HCT116 (cell line): ENCODE results near the gene TBX3. TPM values are rescaled to one million over a fixed set of nuclear protein-coding genes. Genes with fewer than 3 reads are reported as not detected.

Experiments used
- ATAC-seq: fragments of 200-7000 bp; cut with Tn5 transposase; 2 replicates; pipeline ENCODE4 v1.9.1; 2020; ENCODE audit warnings: mild to moderate bottlenecking, moderate library complexity
- BruUV-seq: library from RNA; stranded (reverse); fragments of 400-500 nt; replicated peaks from 2 replicates; lab custom pipeline; 2021; lab: Mats Ljungman, UMichigan
- CTCF ChIA-PET: fragments of 300-600 bp; sonication (Branson Sonifier 250); formaldehyde crosslinking; loops from one replicate; lab custom pipeline; 2021; ENCODE audit warnings: antibody characterized with exemption; lab: Charles Lee
- POLR2A ChIA-PET: fragments of 300-600, 350-600 bp; sonication (Branson Sonifier 250); formaldehyde crosslinking; loops from one replicate; lab custom pipeline; 2021; ENCODE audit warnings: antibody characterized with exemption; lab: Charles Lee
- RAD21 ChIA-PET, 2 experiments: fragments of 300-600 bp; sonication (Branson Sonifier 250); formaldehyde crosslinking; loops; one replicate each; lab custom pipeline; 2023; ENCODE audit warnings: low total read pairs in 2 of 2; ENCODE audit not compliant: uncharacterized antibody in 2 of 2, unreplicated experiment in 2 of 2, low non-redundant PET in 1 of 2; lab: Charles Lee
- DNase-seq: peaks from one replicate; pipeline ENCODE4 v3.0.0-alpha.2; 2010; ENCODE audit warnings: low read depth, low spot score
- H2AFZ ChIP-seq: fragments of 200-600 bp; shearing (Covaris generic), sonication (generic); 2 replicates; pipeline ENCODE4 v1.6.1; 2017; ENCODE audit warnings: low read depth, mixed run types, mixed read lengths, antibody characterized with exemption, low read length; ENCODE audit not compliant: poor library complexity, severe bottlenecking
- H3K27ac ChIP-seq: 2 replicates; pipeline ENCODE4 v1.5.1; 2012; ENCODE audit warnings: low read depth, low read length
- H3K27me3 ChIP-seq: fragments of 200-600 bp; sonication (generic); 2 replicates; pipeline ENCODE4 v1.6.1; 2016; ENCODE audit warnings: mixed run types, low read length, mixed read lengths; ENCODE audit not compliant: insufficient read depth
- H3K36me3 ChIP-seq, 2 experiments: fragments of 200-500 bp in 1 of 2; fragments of 200-600 bp in 1 of 2; sonication (Bioruptor generic) in 1 of 2; sonication (generic) in 1 of 2; 2 replicates each; pipeline versions ENCODE4 v1.5.1 to v1.6.1; 2014 to 2016; ENCODE audit warnings: low read length in 2 of 2, inconsistent platforms in 1 of 2, mixed read lengths in 1 of 2, mixed run types in 1 of 2; ENCODE audit not compliant: insufficient read depth in 2 of 2, control insufficient read depth in 1 of 2
- H3K4me1 ChIP-seq, 2 experiments: fragments of 200-600 bp in 1 of 2; sonication (generic) in 1 of 2; 2 replicates each; pipeline versions ENCODE4 v1.5.1 to v1.6.1; 2012 to 2017; ENCODE audit warnings: low read length in 2 of 2, inconsistent platforms in 1 of 2, mild to moderate bottlenecking in 1 of 2, mixed read lengths in 1 of 2, mixed run types in 1 of 2, moderate library complexity in 1 of 2; ENCODE audit not compliant: insufficient read depth in 2 of 2, control insufficient read depth in 1 of 2
- H3K4me2 ChIP-seq: fragments of 200-600 bp; sonication (generic); 2 replicates; pipeline ENCODE4 v1.6.1; 2017; ENCODE audit warnings: mixed run types, low read length, mixed read lengths
- H3K4me3 ChIP-seq, 2 experiments: fragments of 200-600 bp in 1 of 2; sonication (generic) in 1 of 2; replicated peaks in 1 of 2; 2 replicates each; pipeline ENCODE4 v1.5.1; 2011 to 2016; ENCODE audit warnings: low read length in 2 of 2, control low read depth in 1 of 2, low read depth in 1 of 2, mild to moderate bottlenecking in 1 of 2, mixed read lengths in 1 of 2, mixed run types in 1 of 2
- H3K79me2 ChIP-seq: fragments of 200-600 bp; sonication (generic); 2 replicates; pipeline ENCODE4 v1.6.1; 2017; ENCODE audit warnings: mild to moderate bottlenecking, mixed run types, low read length, moderate library complexity, mixed read lengths; ENCODE audit not compliant: insufficient read depth
- H3K9ac ChIP-seq: fragments of 200-600 bp; sonication (generic); 2 replicates; pipeline ENCODE4 v1.6.1; 2016; ENCODE audit warnings: low read length, mixed read lengths
- H3K9me2 ChIP-seq: fragments of 200-600 bp; sonication (generic), shearing (Covaris generic); 2 replicates; pipeline ENCODE4 v1.6.1; 2017; ENCODE audit warnings: mixed run types, mild to moderate bottlenecking, moderate library complexity; ENCODE audit not compliant: insufficient read depth
- H3K9me3 ChIP-seq, 2 experiments: fragments of 200-500 bp in 1 of 2; fragments of 200-600 bp in 1 of 2; sonication (Bioruptor generic) in 1 of 2; sonication (generic) in 1 of 2; 2 replicates each; pipeline ENCODE4 v1.6.1; 2014 to 2017; ENCODE audit warnings: low read length in 2 of 2, mixed read lengths in 2 of 2, inconsistent platforms in 1 of 2, low read depth in 1 of 2, mild to moderate bottlenecking in 1 of 2, mixed run types in 1 of 2, moderate library complexity in 1 of 2; ENCODE audit not compliant: control insufficient read depth in 1 of 2, insufficient read depth in 1 of 2
- H4K20me1 ChIP-seq: fragments of 200-600 bp; sonication (generic), shearing (Covaris generic); 2 replicates; pipeline ENCODE4 v1.6.1; 2017; ENCODE audit warnings: mixed run types, mild to moderate bottlenecking, moderate library complexity; ENCODE audit not compliant: insufficient read depth
- CBX3 ChIP-seq: IDR thresholded peaks from 2 replicates; pipeline ENCODE4 v1.6.1; 2012; ENCODE audit warnings: low read depth
- CEBPB ChIP-seq: IDR thresholded peaks from 2 replicates; pipeline ENCODE4 v1.6.1; 2012; ENCODE audit warnings: low read depth
- EGR1 ChIP-seq: IDR thresholded peaks from 2 replicates; pipeline ENCODE4 v1.6.1; 2012; ENCODE audit warnings: low read depth
- EZH2phosphoT487 ChIP-seq: fragments of 200-600 bp; IDR thresholded peaks from 2 replicates; pipeline ENCODE4 v1.6.1; 2018; ENCODE audit warnings: antibody characterized with exemption, borderline replicate concordance
- POLR2A ChIP-seq: IDR thresholded peaks from 2 replicates; pipeline ENCODE4 v1.7.0; 2011; ENCODE audit warnings: borderline replicate concordance; ENCODE audit not compliant: insufficient read depth, insufficient read length; ENCODE audit errors: extremely low read depth
- REST ChIP-seq: IDR thresholded peaks from 2 replicates; pipeline ENCODE4 v1.6.1; 2012; ENCODE audit warnings: low read depth
- SP1 ChIP-seq: IDR thresholded peaks from 2 replicates; pipeline ENCODE4 v1.6.1; 2012; ENCODE audit warnings: low read depth
- TCF7L2 ChIP-seq: IDR thresholded peaks from 2 replicates; pipeline ENCODE4 v1.7.0; 2011; ENCODE audit warnings: borderline replicate concordance, inconsistent platforms; ENCODE audit not compliant: insufficient read depth, insufficient read length; ENCODE audit errors: extremely low read depth
- ZNF274 ChIP-seq: fragments of 200-500 bp; sonication (Bioruptor generic); IDR thresholded peaks from 2 replicates; pipeline ENCODE4 v1.6.1; 2014; ENCODE audit warnings: mild to moderate bottlenecking, low read depth, low read length, inconsistent platforms
- intact Hi-C: fragments of 100-400 bp; cut with micrococcal nuclease; formaldehyde crosslinking; loops from 2 replicates; pipeline ENCODE4 v1.10.0; 2022
- total RNA-seq: library from RNA; stranded (reverse); gene quantifications from one replicate; pipeline ENCODE4 v1.2.1, GENCODE V29; 2021; ENCODE audit not compliant: unreplicated experiment

Gene TBX3
- total RNA-seq, 1 experiment from 2014 or later: 12.8 TPM

GRCh38 chr12:114696443-114697242 lies 12.7 kb upstream of the TBX3 start:
- H3K27ac ChIP-seq: no peak overlapping the region
- BruUV-seq: no TSS peak
- intact Hi-C loops: no loop called here
- TF ChIP-seq POLR2A: no peak
- TF ChIP-seq CEBPB: no peak
- TF ChIP-seq SP1: no peak
- no peak for TF ChIP-seq EGR1
- TF ChIP-seq EZH2phosphoT487: no peak
- no peak for TF ChIP-seq CBX3
- no peak for TF ChIP-seq ZNF274
- no peak for TF ChIP-seq TCF7L2
- TF ChIP-seq REST: no peak
- H3K9me3 ChIP-seq: no peaks in the 10 kb centered on the region
- H2AFZ ChIP-seq: no peak overlapping the region
- no peaks in the 10 kb centered on the region for H3K9me2 ChIP-seq
- no peaks in the 10 kb centered on the region for H3K79me2 ChIP-seq
- no peaks in the 10 kb centered on the region for H3K4me1 ChIP-seq
- ATAC-seq: no peak
- CTCF ChIA-PET: no interaction called here
- H3K27me3 ChIP-seq: peaks cover 20% of the 10 kb centered on the region; the same call in 1 of the 2 replicates
- H3K4me3 ChIP-seq: no peak overlapping the region
- H3K9ac ChIP-seq: no peak overlapping the region
- no peaks in the 10 kb centered on the region for H4K20me1 ChIP-seq
- RAD21 ChIA-PET: no interaction called here
- POLR2A ChIA-PET: no interaction called here
- H3K4me2 ChIP-seq: no peak overlapping the region
- no peak for DNase-seq
- H3K36me3 ChIP-seq: no peaks in the 10 kb centered on the region
